IPS-18a (cell line): ENCODE results near the gene SIRT7.
A peak's percentile ranks its signal among the peaks of the same experiment; 100 is the strongest.

Experiments
- H3K27ac ChIP-seq: one replicate; pipeline ENCODE4 v1.5.1; 2013; ENCODE audit warnings: low read length
- H3K27me3 ChIP-seq: one replicate; pipeline ENCODE4 v1.6.1; 2013; ENCODE audit warnings: mild to moderate bottlenecking, low read length; ENCODE audit not compliant: control insufficient read depth, insufficient read depth
- H3K36me3 ChIP-seq: one replicate; pipeline ENCODE4 v1.6.1; 2013; ENCODE audit warnings: low read depth, low read length; ENCODE audit not compliant: control insufficient read depth
- H3K4me1 ChIP-seq: one replicate; pipeline ENCODE4 v1.6.1; 2013; ENCODE audit warnings: low read depth, low read length; ENCODE audit not compliant: control insufficient read depth
- H3K4me3 ChIP-seq: one replicate; pipeline ENCODE4 v1.5.1; 2013; ENCODE audit warnings: low read length
- H3K9ac ChIP-seq: one replicate; pipeline ENCODE4 v1.6.1; 2013; ENCODE audit warnings: mild to moderate bottlenecking, low read length, moderate library complexity
- H3K9me3 ChIP-seq: one replicate; pipeline ENCODE4 v1.6.1; 2013; ENCODE audit warnings: low read depth, low read length; ENCODE audit not compliant: control insufficient read depth

Gene SIRT7

DNA sequence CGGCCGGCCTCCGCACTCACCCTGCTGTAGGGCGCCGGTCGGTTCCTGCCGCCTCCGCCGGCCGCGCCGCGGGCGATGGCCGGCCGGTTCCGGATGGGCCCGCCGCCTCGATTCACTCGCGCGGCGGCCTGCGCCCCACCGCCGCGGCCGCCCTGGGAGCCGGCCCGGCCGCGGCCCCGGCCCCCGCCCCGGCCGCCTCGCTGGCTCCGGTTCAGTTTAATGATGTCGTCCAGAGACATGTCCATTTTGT lies 26.7 kb downstream of the SIRT7 start:
- H3K27ac ChIP-seq: no peak overlapping the region
- peak overlapping the region; percentile 92 for H3K4me3 ChIP-seq
- no peaks in the 10 kb centered on the region for H3K9me3 ChIP-seq
- peaks cover 44% of the 10 kb centered on the region for H3K36me3 ChIP-seq
- peak overlapping the region; percentile 93 for H3K9ac ChIP-seq
- H3K27me3 ChIP-seq: no peaks in the 10 kb centered on the region
- peaks cover 4% of the 10 kb centered on the region for H3K4me1 ChIP-seq

- no peaks in the 10 kb centered on the region for H3K9me3 ChIP-seq
- peak overlapping the region; percentile 93 for H3K9ac ChIP-seq
- no peak overlapping the region for H3K27ac ChIP-seq
- peak overlapping the region; percentile 92 for H3K4me3 ChIP-seq
- H3K36me3 ChIP-seq: peaks cover 50% of the 10 kb centered on the region
- H3K4me1 ChIP-seq: peaks cover 4% of the 10 kb centered on the region
- H3K27me3 ChIP-seq: no peaks in the 10 kb centered on the region
These were observed 27.3 kb downstream of the SIRT7 start for GRCh38 chr17:81890447-81891302.

DNA sequence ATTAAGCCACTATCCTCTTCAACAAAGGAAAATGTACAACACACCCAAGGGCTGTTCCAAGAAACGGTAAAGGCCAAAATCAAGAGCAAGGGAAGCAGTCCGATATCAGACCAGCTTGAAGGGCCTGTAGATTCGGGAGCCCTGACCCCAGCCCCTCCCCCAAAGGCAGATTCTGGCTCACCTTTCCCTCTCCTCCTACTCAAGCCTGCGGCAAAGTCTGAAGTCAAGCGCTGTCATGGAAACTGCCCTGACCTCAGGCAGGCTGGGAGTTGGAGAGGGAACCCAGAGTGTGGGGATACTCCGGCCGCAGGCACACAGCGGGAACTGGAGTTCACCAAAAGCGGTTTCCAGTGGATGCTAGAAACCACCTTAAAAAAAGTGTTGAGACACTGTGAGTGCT lies 28.4 kb downstream of the SIRT7 start:
- Histone ChIP-seq H3K36me3 (peaks cover 53% of the 10 kb centered on the region), H3K4me1 (peaks cover 4% of the 10 kb centered on the region), H3K9me3 (no peaks in the 10 kb centered on the region), H3K27me3 (no peaks in the 10 kb centered on the region), H3K27ac (no peak overlapping the region), H3K4me3 (no peak overlapping the region), H3K9ac (no peak overlapping the region)

- Histone ChIP-seq H3K4me1 (peaks cover 4% of the 10 kb centered on the region), H3K27me3 (no peaks in the 10 kb centered on the region), H3K4me3 (no peak overlapping the region), H3K36me3 (peaks cover 57% of the 10 kb centered on the region), H3K9me3 (no peaks in the 10 kb centered on the region), H3K27ac (no peak overlapping the region), H3K9ac (no peak overlapping the region)
These were observed 28.9 kb downstream of the SIRT7 start for GRCh38 chr17:81888988-81889595.

GRCh38 chr17:81888105-81888987 lies 29.6 kb downstream of the SIRT7 start:
- H3K36me3 ChIP-seq: peaks cover 58% of the 10 kb centered on the region
- H3K27ac ChIP-seq: no peak overlapping the region
- no peak overlapping the region for H3K9ac ChIP-seq
- H3K4me3 ChIP-seq: no peak overlapping the region
- no peaks in the 10 kb centered on the region for H3K27me3 ChIP-seq
- H3K9me3 ChIP-seq: no peaks in the 10 kb centered on the region
- peaks cover 4% of the 10 kb centered on the region for H3K4me1 ChIP-seq

DNA sequence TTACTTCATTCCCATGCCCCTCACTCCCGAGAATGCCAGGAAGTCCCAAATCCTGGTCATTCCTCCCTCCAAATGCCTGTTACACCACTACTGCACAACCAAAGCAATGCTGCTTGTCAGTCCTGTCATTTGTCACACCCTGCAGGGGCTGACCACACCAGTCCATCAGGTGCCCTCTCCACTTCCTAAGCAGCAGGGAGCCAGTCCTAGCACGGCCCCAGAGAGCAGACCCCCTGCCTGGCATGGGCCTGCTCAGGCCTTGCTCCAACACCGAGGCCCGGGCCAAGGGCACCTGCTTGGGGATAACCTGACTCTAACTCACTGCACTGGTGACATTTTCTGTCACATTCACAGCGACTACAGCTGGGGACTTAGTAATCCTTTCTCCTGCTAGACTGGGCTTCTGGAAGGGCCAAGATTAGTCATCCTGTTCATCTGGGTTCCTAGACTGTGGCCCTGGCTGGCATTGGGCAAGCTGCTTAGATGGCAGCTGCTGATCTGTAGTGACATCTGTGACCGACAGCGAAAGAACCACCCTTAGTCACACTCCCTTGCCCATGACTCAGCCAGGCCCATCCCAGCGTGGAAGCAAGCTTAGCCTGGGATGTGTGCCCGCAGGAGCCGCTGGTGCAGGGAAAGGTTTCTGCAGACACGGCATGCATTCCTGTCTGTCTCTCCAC lies 32.0 kb downstream of the SIRT7 start:
- H3K4me1 ChIP-seq: peaks cover 4% of the 10 kb centered on the region
- H3K4me3 ChIP-seq: no peak overlapping the region
- H3K27ac ChIP-seq: no peak overlapping the region
- no peak overlapping the region for H3K9ac ChIP-seq
- H3K9me3 ChIP-seq: no peaks in the 10 kb centered on the region
- peaks cover 66% of the 10 kb centered on the region for H3K36me3 ChIP-seq
- H3K27me3 ChIP-seq: no peaks in the 10 kb centered on the region

- Histone ChIP-seq H3K4me1 (peaks cover 4% of the 10 kb centered on the region), H3K36me3 (peaks cover 66% of the 10 kb centered on the region), H3K9me3 (no peaks in the 10 kb centered on the region), H3K27me3 (no peaks in the 10 kb centered on the region), H3K4me3 (no peak overlapping the region), H3K27ac (no peak overlapping the region), H3K9ac (no peak overlapping the region)
These were observed 32.5 kb downstream of the SIRT7 start for GRCh38 chr17:81885454-81885853.

GRCh38 chr17:81884968-81885367 lies 33.0 kb downstream of the SIRT7 start:
- Histone ChIP-seq H3K4me1 (no peaks in the 10 kb centered on the region), H3K9me3 (no peaks in the 10 kb centered on the region), H3K27ac (no peak overlapping the region), H3K4me3 (no peak overlapping the region), H3K27me3 (no peaks in the 10 kb centered on the region), H3K36me3 (peaks cover 62% of the 10 kb centered on the region), H3K9ac (no peak overlapping the region)

GRCh38 chr17:81884520-81884919 lies 33.5 kb downstream of the SIRT7 start:
- Histone ChIP-seq H3K36me3 (peaks cover 57% of the 10 kb centered on the region), H3K4me3 (no peak overlapping the region), H3K9me3 (no peaks in the 10 kb centered on the region), H3K4me1 (no peaks in the 10 kb centered on the region), H3K27me3 (no peaks in the 10 kb centered on the region), H3K9ac (no peak overlapping the region), H3K27ac (no peak overlapping the region)

DNA sequence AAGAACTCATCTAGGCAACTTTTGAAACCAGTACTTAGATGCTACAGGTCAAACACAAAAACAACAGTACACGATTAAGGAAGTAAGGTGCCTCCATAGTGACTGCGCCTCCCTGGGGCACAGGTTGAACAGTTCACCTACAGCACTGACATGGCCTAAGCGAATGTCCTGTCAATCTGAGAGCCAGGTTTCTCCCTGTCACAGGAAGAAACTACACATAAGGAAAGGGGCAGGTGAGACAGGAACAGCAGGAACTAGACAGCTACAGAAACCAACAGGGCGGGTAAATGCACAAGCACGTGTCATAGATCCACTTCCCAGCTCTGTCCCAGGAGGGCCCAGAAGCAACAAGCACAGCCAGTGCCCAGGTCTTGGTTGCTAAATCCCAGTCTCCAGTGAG lies 38.9 kb downstream of the SIRT7 start:
- Histone ChIP-seq H3K36me3 (peaks cover 12% of the 10 kb centered on the region), H3K4me3 (no peak overlapping the region)

DNA sequence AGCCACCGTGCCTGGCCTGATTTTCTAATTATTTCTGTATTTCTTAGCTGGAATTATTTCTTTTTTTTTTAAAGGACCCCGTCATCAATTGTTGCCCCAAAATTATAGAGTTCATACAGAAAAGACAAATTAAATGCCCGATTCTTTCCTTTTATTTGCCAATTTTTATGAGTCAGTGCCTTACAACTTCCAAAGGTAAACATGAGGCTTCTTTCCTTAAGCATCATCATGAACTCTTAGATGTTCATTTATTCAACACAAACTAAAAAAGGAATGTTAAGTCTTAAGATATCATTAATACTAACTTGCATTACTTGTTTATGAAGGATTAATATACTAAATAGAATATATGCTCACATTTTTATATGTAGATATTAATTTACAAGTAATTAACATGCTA lies 39.7 kb downstream of the SIRT7 start:
- Histone ChIP-seq H3K4me1 (no peaks in the 10 kb centered on the region), H3K36me3 (peaks cover 12% of the 10 kb centered on the region), H3K27ac (no peak overlapping the region), H3K4me3 (no peak overlapping the region), H3K27me3 (no peaks in the 10 kb centered on the region), H3K9ac (no peak overlapping the region), H3K9me3 (no peaks in the 10 kb centered on the region)

More for the DNA sequence above, 38.9 kb downstream of the SIRT7 start:
- Histone ChIP-seq H3K27me3 (no peaks in the 10 kb centered on the region), H3K9ac (no peak overlapping the region), H3K9me3 (no peaks in the 10 kb centered on the region), H3K4me1 (no peaks in the 10 kb centered on the region), H3K27ac (no peak overlapping the region)
